HepG2 (cell line): Measurements from ENCODE around the gene PNMA5.

Experiments used
- DNMT3B ChIP-seq: conservative IDR thresholded peaks from 2 replicates; pipeline ENCODE4 v1.6.1; 2016; ENCODE audit warnings: missing biosample characterization, control low read depth
- POLR2A ChIP-seq, 2 experiments: IDR thresholded peaks; 2 replicates each; pipeline ENCODE4 v1.6.1; 2011; ENCODE audit warnings: low read depth in 2 of 2, low read length in 2 of 2, mild to moderate bottlenecking in 1 of 2, moderate library complexity in 1 of 2; ENCODE audit not compliant: insufficient read depth in 1 of 2
- REL ChIP-seq: sonication (generic); formaldehyde crosslinking; conservative IDR thresholded peaks from 2 replicates; pipeline ENCODE4 v1.8.0; 2022; ENCODE audit warnings: mild to moderate bottlenecking, missing genetic modification reagents, moderate library complexity
- RFXAP ChIP-seq: sonication (generic); formaldehyde crosslinking; IDR thresholded peaks from 2 replicates; pipeline ENCODE4 v1.4.0; 2020; ENCODE audit warnings: missing genetic modification reagents, borderline replicate concordance
- TCF7 ChIP-seq: sonication (generic); IDR thresholded peaks from 2 replicates; pipeline ENCODE4 v1.6.1; 2016; ENCODE audit warnings: antibody characterized with exemption, low read depth
- ZNF205 ChIP-seq: IDR thresholded peaks from 2 replicates; pipeline ENCODE4 v1.6.1; 2018; ENCODE audit warnings: missing biosample characterization, missing genetic modification reagents
- ZNF790 ChIP-seq: sonication (generic); formaldehyde crosslinking; IDR thresholded peaks from 2 replicates; pipeline ENCODE4 v1.8.0; 2022; ENCODE audit warnings: missing genetic modification reagents, mild to moderate bottlenecking, borderline replicate concordance
- TF ChIP-seq, protein P1 (sequence below): sonication (generic); formaldehyde crosslinking; IDR thresholded peaks from 2 replicates; pipeline ENCODE4 v1.5.0; 2020; ENCODE audit warnings: mild to moderate bottlenecking, missing genetic modification reagents, moderate library complexity
- TF ChIP-seq, protein P2 (sequence below): sonication (generic); formaldehyde crosslinking; IDR thresholded peaks from 2 replicates; pipeline ENCODE4 v1.9.0; 2021; ENCODE audit warnings: missing genetic modification reagents, mild to moderate bottlenecking, borderline replicate concordance

DNA sequence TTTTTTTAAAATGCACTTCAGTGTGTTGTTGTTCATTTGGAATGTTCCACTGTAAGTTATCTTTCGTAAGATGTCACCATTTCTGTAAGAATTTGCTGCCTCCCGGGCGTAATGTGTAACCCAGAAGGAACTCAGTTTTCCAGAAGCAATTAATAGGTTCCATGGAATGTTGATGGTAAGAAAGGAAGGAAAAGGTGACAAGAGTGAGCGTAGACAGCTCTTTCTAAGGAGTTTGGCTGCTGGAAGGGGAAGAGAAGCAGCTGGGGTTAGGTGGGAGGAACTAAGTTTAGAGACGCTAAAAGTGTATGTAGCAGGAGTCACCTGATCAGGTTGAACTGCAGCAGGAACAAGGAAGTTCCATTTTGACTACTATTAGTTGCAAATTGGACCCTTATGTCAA lies 35.9 kb downstream of the PNMA5 start:
- TF ChIP-seq, protein P1, sequence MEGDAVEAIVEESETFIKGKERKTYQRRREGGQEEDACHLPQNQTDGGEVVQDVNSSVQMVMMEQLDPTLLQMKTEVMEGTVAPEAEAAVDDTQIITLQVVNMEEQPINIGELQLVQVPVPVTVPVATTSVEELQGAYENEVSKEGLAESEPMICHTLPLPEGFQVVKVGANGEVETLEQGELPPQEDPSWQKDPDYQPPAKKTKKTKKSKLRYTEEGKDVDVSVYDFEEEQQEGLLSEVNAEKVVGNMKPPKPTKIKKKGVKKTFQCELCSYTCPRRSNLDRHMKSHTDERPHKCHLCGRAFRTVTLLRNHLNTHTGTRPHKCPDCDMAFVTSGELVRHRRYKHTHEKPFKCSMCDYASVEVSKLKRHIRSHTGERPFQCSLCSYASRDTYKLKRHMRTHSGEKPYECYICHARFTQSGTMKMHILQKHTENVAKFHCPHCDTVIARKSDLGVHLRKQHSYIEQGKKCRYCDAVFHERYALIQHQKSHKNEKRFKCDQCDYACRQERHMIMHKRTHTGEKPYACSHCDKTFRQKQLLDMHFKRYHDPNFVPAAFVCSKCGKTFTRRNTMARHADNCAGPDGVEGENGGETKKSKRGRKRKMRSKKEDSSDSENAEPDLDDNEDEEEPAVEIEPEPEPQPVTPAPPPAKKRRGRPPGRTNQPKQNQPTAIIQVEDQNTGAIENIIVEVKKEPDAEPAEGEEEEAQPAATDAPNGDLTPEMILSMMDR (CRISPR knock-in tag), result no peak
- TF ChIP-seq, protein P2, sequence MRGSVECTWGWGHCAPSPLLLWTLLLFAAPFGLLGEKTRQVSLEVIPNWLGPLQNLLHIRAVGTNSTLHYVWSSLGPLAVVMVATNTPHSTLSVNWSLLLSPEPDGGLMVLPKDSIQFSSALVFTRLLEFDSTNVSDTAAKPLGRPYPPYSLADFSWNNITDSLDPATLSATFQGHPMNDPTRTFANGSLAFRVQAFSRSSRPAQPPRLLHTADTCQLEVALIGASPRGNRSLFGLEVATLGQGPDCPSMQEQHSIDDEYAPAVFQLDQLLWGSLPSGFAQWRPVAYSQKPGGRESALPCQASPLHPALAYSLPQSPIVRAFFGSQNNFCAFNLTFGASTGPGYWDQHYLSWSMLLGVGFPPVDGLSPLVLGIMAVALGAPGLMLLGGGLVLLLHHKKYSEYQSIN (CRISPR knock-in tag), result no peak
- TF ChIP-seq RFXAP (CRISPR knock-in tag) (no peak), POLR2A (IDR thresholded peaks at IDR 0.05; ENCODE audit: insufficient read depth in 1 of 2, low read depth in 2 of 2, low read length in 2 of 2) (no peak), REL (CRISPR knock-in tag) (no peak), ZNF205 (no peak), ZNF790 (CRISPR knock-in tag) (no peak), DNMT3B (CRISPR knock-in tag) (no peak), TCF7 (no peak)
